SH-SY5Y (cell line): ENCODE results near the gene HMOX1.

Source experiments
- GATA2 ChIP-seq: IDR thresholded peaks from 2 replicates; pipeline ENCODE4 v1.6.1; 2011; ENCODE audit warnings: mild to moderate bottlenecking, low read depth, low read length
- GATA3 ChIP-seq: IDR thresholded peaks from 2 replicates; pipeline ENCODE4 v1.6.1; 2011; ENCODE audit warnings: low read depth, mild to moderate bottlenecking, low read length, moderate library complexity

- no peak for TF ChIP-seq GATA3
- no peak for TF ChIP-seq GATA2
These were observed 34.2 kb upstream of the HMOX1 start for GRCh38 chr22:35346596-35347220.
